GM23338 (cell line): Measurements from ENCODE around the gene SIGLEC12. TPM values are rescaled to one million over a fixed set of nuclear protein-coding genes. Genes with fewer than 3 reads are reported as not detected.

ENCODE experiments used
- ATAC-seq: fragments of 200-7000 bp; cut with Tn5 transposase; 3 replicates; pipeline ENCODE4 v1.9.1; 2020
- DNase-seq: peaks from one replicate; pipeline ENCODE4 v3.0.0-alpha.2; 2015; ENCODE audit warnings: low spot score
- H2AFZ ChIP-seq: fragments of 200-600 bp; sonication (generic); 2 replicates; pipeline ENCODE4 v1.8.0; 2016; ENCODE audit warnings: antibody characterized with exemption, mild to moderate bottlenecking, moderate library complexity
- H3F3A ChIP-seq: fragments of 200-600 bp; sonication (generic); replicated peaks from 2 replicates; pipeline ENCODE4 v1.8.0; 2017; ENCODE audit warnings: antibody characterized with exemption, mixed run types, low read depth
- H3K27ac ChIP-seq: fragments of 200-600 bp; sonication (generic); 2 replicates; pipeline ENCODE4 v1.6.1; 2016; ENCODE audit warnings: low read depth
- H3K27me3 ChIP-seq: fragments of 200-600 bp; sonication (generic); 2 replicates; pipeline ENCODE4 v1.8.0; 2016; ENCODE audit warnings: mild to moderate bottlenecking, mixed run types, moderate library complexity; ENCODE audit not compliant: insufficient read depth
- H3K36me3 ChIP-seq: fragments of 200-600 bp; sonication (generic); 2 replicates; pipeline ENCODE4 v1.8.0; 2016; ENCODE audit warnings: mild to moderate bottlenecking; ENCODE audit not compliant: insufficient read depth
- H3K4me1 ChIP-seq: fragments of 200-600 bp; sonication (generic); 2 replicates; pipeline ENCODE4 v1.8.0; 2016; ENCODE audit warnings: mild to moderate bottlenecking, moderate library complexity; ENCODE audit not compliant: insufficient read depth
- H3K4me2 ChIP-seq: fragments of 200-600 bp; sonication (generic); 2 replicates; pipeline ENCODE4 v1.7.1; 2017; ENCODE audit warnings: mixed run types
- H3K4me3 ChIP-seq: fragments of 200-600 bp; sonication (generic); 2 replicates; pipeline ENCODE4 v1.6.1; 2016; ENCODE audit warnings: mixed run types
- H3K79me2 ChIP-seq: fragments of 200-600 bp; sonication (generic); replicated peaks from 2 replicates; pipeline ENCODE4 v1.8.0; 2017; ENCODE audit warnings: mild to moderate bottlenecking; ENCODE audit not compliant: insufficient read depth
- H3K9me2 ChIP-seq: fragments of 200-600 bp; sonication (generic); 2 replicates; pipeline ENCODE4 v1.8.0; 2017; ENCODE audit not compliant: insufficient read depth
- H4K20me1 ChIP-seq: fragments of 200-600 bp; sonication (generic); replicated peaks from 2 replicates; pipeline ENCODE4 v1.8.0; 2017; ENCODE audit warnings: mild to moderate bottlenecking; ENCODE audit not compliant: insufficient read depth
- H3K27ac Mint-ChIP-seq: 2 replicates; pipeline ENCODE4 v1.8.0; 2020; ENCODE audit warnings: inconsistent platforms, mild to moderate bottlenecking, moderate library complexity, mixed read lengths
- H3K27me3 Mint-ChIP-seq: 3 replicates; pipeline ENCODE4 v1.8.0; 2022; ENCODE audit warnings: low read depth, mild to moderate bottlenecking, moderate library complexity, mixed read lengths, inconsistent platforms; ENCODE audit not compliant: insufficient read depth, poor library complexity
- H3K36me3 Mint-ChIP-seq: 3 replicates; pipeline ENCODE4 v1.8.0; 2021; ENCODE audit warnings: low read depth, mild to moderate bottlenecking, inconsistent platforms, moderate library complexity, mixed read lengths
- H3K4me1 Mint-ChIP-seq: 3 replicates; pipeline ENCODE4 v1.8.0; 2020; ENCODE audit warnings: mild to moderate bottlenecking, inconsistent platforms, mixed read lengths
- H3K4me3 Mint-ChIP-seq: 3 replicates; pipeline ENCODE4 v1.8.0; 2021; ENCODE audit warnings: moderate library complexity, mild to moderate bottlenecking, inconsistent platforms, mixed read lengths
- H3K9me3 Mint-ChIP-seq: 3 replicates; pipeline ENCODE4 v1.8.0; 2020; ENCODE audit warnings: moderate library complexity, mild to moderate bottlenecking, inconsistent platforms, mixed read lengths
- CREB1 ChIP-seq: fragments of 250-450 bp; sonication (Bioruptor Pico); IDR thresholded peaks from 2 replicates; pipeline ENCODE4 v1.5.0; 2020; ENCODE audit warnings: low read depth, mild to moderate bottlenecking, moderate library complexity
- EZH2 ChIP-seq: fragments of 200-600 bp; sonication (generic); IDR thresholded peaks from one replicate; pipeline ENCODE4 v1.8.0; 2017; ENCODE audit warnings: antibody characterized with exemption, mild to moderate bottlenecking, low read depth; ENCODE audit not compliant: unreplicated experiment
- EZH2phosphoT487 ChIP-seq: fragments of 200-600 bp; sonication (generic); IDR thresholded peaks from one replicate; pipeline ENCODE4 v1.8.1; 2018; ENCODE audit warnings: antibody characterized with exemption; ENCODE audit not compliant: unreplicated experiment
- POLR2AphosphoS5 ChIP-seq: IDR thresholded peaks from 2 replicates; pipeline ENCODE4 v1.6.1; 2016; ENCODE audit warnings: antibody characterized with exemption, low read depth
- ZNF114 ChIP-seq: fragments of 250-450 bp; sonication (Bioruptor Pico); IDR thresholded peaks from 2 replicates; pipeline ENCODE4 v1.5.0; 2020; ENCODE audit warnings: mild to moderate bottlenecking, moderate library complexity
- ZNF331 ChIP-seq: fragments of 250-450 bp; sonication (Bioruptor Pico); IDR thresholded peaks from 2 replicates; pipeline ENCODE4 v1.5.0; 2020; ENCODE audit warnings: low read depth, mild to moderate bottlenecking, moderate library complexity
- polyA plus RNA-seq: library from polyadenylated mRNA; unstranded; fragments of >200 nt; fragmentation: Nextera tagmentation; extraction: Ambion mirVana; gene quantifications from 2 replicates; pipeline ENCODE4 v1.2.1, GENCODE V29; 2016
- total RNA-seq: library from RNA; depleted of rRNA; stranded (reverse); fragments of >200 nt; shearing (Covaris generic); gene quantifications from 2 replicates; pipeline ENCODE4 v1.2.3, GENCODE V29; 2014
- TF ChIP-seq, protein P1 (sequence below): IDR thresholded peaks from 2 replicates; pipeline ENCODE4 v1.6.1; 2016; ENCODE audit warnings: antibody characterized with exemption
- TF ChIP-seq, protein P2 (sequence below): IDR thresholded peaks from one replicate; pipeline ENCODE4 v1.6.1; 2018; ENCODE audit warnings: antibody characterized with exemption; ENCODE audit not compliant: unreplicated experiment
- TF ChIP-seq, protein P3 (sequence below), 2 experiments: fragments of 200-600 bp in 1 of 2; sonication (generic) in 1 of 2; conservative IDR thresholded peaks; 2 replicates each; pipeline versions ENCODE4 v1.5.1 to v1.6.1; 2016 to 2017; ENCODE audit warnings: antibody characterized with exemption in 2 of 2, low read depth in 2 of 2, mild to moderate bottlenecking in 2 of 2, moderate library complexity in 1 of 2
- TF ChIP-seq, protein P4 (sequence below): fragments of 250-450 bp; sonication (Bioruptor Pico); IDR thresholded peaks from 2 replicates; pipeline ENCODE4 v1.5.0; 2020; ENCODE audit warnings: mild to moderate bottlenecking, moderate library complexity

Gene SIGLEC12
- total and polyA plus RNA-seq, 2 experiments from 2014 or later = not detected

DNA sequence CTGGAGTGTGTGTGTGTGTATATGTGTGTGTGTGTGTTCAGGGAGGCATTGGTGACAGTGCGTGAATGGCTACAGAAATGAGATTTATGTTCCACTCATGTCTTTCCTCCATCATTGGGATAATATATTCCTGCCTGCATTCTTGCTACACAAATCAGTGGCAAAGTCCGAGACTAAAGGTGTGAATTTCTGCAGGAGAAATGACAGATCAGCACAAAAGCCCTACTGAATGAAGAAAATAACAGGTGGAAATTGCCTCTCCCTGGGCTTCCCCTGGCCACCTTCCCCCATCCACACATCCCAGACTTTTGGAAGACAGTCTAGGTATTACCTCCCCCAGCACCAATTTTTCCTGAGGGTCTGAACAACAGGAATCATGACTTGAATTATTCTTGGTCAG, 19.8 kb upstream of the SIGLEC12 start:
- H3K36me3 ChIP-seq = no peaks in the 10 kb centered on the region
- H3F3A ChIP-seq = no peaks in the 10 kb centered on the region
- no peak overlapping the region for H3K4me3 ChIP-seq
- peaks cover 89% of the 10 kb centered on the region for H3K9me3 Mint-ChIP-seq
- no peaks in the 10 kb centered on the region for H3K79me2 ChIP-seq
- no peak overlapping the region for H3K4me3 Mint-ChIP-seq
- H3K27ac Mint-ChIP-seq = no peak overlapping the region
- H3K4me1 Mint-ChIP-seq = no peaks in the 10 kb centered on the region
- H3K27me3 ChIP-seq = no peaks in the 10 kb centered on the region
- no peaks in the 10 kb centered on the region for H4K20me1 ChIP-seq
- H3K9me2 ChIP-seq = 0 out of 2 replicates have a peak, but pooled peaks cover 6% of the 10 kb centered on the region
- no peak for DNase-seq
- TF ChIP-seq ZNF114 (CRISPR knock-in tag) (no peak), EZH2 (no peak), POLR2AphosphoS5 (no peak), CREB1 (CRISPR knock-in tag) (no peak), ZNF331 (CRISPR knock-in tag) (no peak), EZH2phosphoT487 (no peak)
- TF ChIP-seq, protein P1, sequence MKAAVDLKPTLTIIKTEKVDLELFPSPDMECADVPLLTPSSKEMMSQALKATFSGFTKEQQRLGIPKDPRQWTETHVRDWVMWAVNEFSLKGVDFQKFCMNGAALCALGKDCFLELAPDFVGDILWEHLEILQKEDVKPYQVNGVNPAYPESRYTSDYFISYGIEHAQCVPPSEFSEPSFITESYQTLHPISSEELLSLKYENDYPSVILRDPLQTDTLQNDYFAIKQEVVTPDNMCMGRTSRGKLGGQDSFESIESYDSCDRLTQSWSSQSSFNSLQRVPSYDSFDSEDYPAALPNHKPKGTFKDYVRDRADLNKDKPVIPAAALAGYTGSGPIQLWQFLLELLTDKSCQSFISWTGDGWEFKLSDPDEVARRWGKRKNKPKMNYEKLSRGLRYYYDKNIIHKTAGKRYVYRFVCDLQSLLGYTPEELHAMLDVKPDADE = no peak
- TF ChIP-seq, protein P2, sequence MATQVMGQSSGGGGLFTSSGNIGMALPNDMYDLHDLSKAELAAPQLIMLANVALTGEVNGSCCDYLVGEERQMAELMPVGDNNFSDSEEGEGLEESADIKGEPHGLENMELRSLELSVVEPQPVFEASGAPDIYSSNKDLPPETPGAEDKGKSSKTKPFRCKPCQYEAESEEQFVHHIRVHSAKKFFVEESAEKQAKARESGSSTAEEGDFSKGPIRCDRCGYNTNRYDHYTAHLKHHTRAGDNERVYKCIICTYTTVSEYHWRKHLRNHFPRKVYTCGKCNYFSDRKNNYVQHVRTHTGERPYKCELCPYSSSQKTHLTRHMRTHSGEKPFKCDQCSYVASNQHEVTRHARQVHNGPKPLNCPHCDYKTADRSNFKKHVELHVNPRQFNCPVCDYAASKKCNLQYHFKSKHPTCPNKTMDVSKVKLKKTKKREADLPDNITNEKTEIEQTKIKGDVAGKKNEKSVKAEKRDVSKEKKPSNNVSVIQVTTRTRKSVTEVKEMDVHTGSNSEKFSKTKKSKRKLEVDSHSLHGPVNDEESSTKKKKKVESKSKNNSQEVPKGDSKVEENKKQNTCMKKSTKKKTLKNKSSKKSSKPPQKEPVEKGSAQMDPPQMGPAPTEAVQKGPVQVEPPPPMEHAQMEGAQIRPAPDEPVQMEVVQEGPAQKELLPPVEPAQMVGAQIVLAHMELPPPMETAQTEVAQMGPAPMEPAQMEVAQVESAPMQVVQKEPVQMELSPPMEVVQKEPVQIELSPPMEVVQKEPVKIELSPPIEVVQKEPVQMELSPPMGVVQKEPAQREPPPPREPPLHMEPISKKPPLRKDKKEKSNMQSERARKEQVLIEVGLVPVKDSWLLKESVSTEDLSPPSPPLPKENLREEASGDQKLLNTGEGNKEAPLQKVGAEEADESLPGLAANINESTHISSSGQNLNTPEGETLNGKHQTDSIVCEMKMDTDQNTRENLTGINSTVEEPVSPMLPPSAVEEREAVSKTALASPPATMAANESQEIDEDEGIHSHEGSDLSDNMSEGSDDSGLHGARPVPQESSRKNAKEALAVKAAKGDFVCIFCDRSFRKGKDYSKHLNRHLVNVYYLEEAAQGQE = no peak
- TF ChIP-seq, protein P3, sequence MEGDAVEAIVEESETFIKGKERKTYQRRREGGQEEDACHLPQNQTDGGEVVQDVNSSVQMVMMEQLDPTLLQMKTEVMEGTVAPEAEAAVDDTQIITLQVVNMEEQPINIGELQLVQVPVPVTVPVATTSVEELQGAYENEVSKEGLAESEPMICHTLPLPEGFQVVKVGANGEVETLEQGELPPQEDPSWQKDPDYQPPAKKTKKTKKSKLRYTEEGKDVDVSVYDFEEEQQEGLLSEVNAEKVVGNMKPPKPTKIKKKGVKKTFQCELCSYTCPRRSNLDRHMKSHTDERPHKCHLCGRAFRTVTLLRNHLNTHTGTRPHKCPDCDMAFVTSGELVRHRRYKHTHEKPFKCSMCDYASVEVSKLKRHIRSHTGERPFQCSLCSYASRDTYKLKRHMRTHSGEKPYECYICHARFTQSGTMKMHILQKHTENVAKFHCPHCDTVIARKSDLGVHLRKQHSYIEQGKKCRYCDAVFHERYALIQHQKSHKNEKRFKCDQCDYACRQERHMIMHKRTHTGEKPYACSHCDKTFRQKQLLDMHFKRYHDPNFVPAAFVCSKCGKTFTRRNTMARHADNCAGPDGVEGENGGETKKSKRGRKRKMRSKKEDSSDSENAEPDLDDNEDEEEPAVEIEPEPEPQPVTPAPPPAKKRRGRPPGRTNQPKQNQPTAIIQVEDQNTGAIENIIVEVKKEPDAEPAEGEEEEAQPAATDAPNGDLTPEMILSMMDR (conservative IDR thresholded peaks at IDR 0.05; ENCODE audit: low read depth in 2 of 2) = no peak
- TF ChIP-seq, protein P4, sequence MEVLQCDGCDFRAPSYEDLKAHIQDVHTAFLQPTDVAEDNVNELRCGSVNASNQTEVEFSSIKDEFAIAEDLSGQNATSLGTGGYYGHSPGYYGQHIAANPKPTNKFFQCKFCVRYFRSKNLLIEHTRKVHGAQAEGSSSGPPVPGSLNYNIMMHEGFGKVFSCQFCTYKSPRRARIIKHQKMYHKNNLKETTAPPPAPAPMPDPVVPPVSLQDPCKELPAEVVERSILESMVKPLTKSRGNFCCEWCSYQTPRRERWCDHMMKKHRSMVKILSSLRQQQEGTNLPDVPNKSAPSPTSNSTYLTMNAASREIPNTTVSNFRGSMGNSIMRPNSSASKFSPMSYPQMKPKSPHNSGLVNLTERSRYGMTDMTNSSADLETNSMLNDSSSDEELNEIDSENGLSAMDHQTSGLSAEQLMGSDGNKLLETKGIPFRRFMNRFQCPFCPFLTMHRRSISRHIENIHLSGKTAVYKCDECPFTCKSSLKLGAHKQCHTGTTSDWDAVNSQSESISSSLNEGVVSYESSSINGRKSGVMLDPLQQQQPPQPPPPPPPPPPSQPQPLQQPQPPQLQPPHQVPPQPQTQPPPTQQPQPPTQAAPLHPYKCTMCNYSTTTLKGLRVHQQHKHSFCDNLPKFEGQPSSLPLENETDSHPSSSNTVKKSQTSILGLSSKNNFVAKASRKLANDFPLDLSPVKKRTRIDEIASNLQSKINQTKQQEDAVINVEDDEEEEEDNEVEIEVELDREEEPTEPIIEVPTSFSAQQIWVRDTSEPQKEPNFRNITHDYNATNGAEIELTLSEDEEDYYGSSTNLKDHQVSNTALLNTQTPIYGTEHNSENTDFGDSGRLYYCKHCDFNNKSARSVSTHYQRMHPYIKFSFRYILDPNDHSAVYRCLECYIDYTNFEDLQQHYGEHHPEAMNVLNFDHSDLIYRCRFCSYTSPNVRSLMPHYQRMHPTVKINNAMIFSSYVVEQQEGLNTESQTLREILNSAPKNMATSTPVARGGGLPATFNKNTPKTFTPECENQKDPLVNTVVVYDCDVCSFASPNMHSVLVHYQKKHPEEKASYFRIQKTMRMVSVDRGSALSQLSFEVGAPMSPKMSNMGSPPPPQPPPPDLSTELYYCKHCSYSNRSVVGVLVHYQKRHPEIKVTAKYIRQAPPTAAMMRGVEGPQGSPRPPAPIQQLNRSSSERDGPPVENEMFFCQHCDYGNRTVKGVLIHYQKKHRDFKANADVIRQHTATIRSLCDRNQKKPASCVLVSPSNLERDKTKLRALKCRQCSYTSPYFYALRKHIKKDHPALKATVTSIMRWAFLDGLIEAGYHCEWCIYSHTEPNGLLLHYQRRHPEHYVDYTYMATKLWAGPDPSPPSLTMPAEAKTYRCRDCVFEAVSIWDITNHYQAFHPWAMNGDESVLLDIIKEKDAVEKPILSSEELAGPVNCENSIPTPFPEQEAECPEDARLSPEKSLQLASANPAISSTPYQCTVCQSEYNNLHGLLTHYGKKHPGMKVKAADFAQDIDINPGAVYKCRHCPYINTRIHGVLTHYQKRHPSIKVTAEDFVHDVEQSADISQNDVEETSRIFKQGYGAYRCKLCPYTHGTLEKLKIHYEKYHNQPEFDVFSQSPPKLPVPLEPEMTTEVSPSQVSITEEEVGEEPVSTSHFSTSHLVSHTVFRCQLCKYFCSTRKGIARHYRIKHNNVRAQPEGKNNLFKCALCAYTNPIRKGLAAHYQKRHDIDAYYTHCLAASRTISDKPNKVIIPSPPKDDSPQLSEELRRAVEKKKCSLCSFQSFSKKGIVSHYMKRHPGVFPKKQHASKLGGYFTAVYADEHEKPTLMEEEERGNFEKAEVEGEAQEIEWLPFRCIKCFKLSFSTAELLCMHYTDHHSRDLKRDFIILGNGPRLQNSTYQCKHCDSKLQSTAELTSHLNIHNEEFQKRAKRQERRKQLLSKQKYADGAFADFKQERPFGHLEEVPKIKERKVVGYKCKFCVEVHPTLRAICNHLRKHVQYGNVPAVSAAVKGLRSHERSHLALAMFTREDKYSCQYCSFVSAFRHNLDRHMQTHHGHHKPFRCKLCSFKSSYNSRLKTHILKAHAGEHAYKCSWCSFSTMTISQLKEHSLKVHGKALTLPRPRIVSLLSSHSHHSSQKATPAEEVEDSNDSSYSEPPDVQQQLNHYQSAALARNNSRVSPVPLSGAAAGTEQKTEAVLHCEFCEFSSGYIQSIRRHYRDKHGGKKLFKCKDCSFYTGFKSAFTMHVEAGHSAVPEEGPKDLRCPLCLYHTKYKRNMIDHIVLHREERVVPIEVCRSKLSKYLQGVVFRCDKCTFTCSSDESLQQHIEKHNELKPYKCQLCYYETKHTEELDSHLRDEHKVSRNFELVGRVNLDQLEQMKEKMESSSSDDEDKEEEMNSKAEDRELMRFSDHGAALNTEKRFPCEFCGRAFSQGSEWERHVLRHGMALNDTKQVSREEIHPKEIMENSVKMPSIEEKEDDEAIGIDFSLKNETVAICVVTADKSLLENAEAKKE (CRISPR knock-in tag) = no peak
- peaks cover 9% of the 10 kb centered on the region; the same call in 2 of the 3 replicates for H3K36me3 Mint-ChIP-seq
- H3K4me2 ChIP-seq = no peak overlapping the region
- ATAC-seq = no peak
- no peak overlapping the region for H3K27ac ChIP-seq
- no peaks in the 10 kb centered on the region for H3K4me1 ChIP-seq
- H2AFZ ChIP-seq = no peak overlapping the region
- H3K27me3 Mint-ChIP-seq = no peaks in the 10 kb centered on the region
